H1 (cell line): ENCODE measurements around the gene LPP. TPM values are rescaled to one million over a fixed set of nuclear protein-coding genes. Genes with fewer than 3 reads are reported as not detected.

Experiments
- CTCF ChIA-PET: fragments of 300-600 bp; sonication (Branson Sonifier 250); formaldehyde crosslinking; loops from one replicate; lab custom pipeline; 2021; ENCODE audit not compliant: partially characterized antibody; lab: Charles Lee
- POLR2A ChIA-PET: fragments of 300-600 bp; sonication (Branson Sonifier 250); formaldehyde crosslinking; loops from one replicate; lab custom pipeline; 2021; ENCODE audit warnings: inconsistent platforms; ENCODE audit not compliant: partially characterized antibody; lab: Charles Lee
- DNase-seq, 2 experiments: peaks; one replicate each; pipeline versions ENCODE4 v3.0.0 to v3.0.0-alpha.2; 2010 to 2022; ENCODE audit warnings: low spot score in 2 of 2, low read depth in 1 of 2, mixed read lengths in 1 of 2
- FAIRE-seq: peaks from 2 replicates; lab custom pipeline; 2011; peaks lifted over from hg19 to GRCh38; lab: Jason Lieb, UNC
- H2AFZ ChIP-seq: 2 replicates; pipeline ENCODE4 v1.8.1; 2012; ENCODE audit warnings: low read length, inconsistent platforms
- H2AK5ac ChIP-seq: 2 replicates; pipeline ENCODE4 v1.6.1; 2013; ENCODE audit warnings: low read depth, low read length
- H2BK120ac ChIP-seq: replicated peaks from 2 replicates; pipeline ENCODE3; 2013; ENCODE audit warnings: low read depth, low read length, inconsistent platforms
- H2BK12ac ChIP-seq: 2 replicates; pipeline ENCODE4 v1.6.1; 2013; ENCODE audit warnings: low read depth, low read length
- H2BK15ac ChIP-seq: 2 replicates; pipeline ENCODE4 v1.6.1; 2013; ENCODE audit warnings: low read length
- H2BK20ac ChIP-seq: 2 replicates; pipeline ENCODE4 v1.6.1; 2013; ENCODE audit warnings: low read length
- H2BK5ac ChIP-seq: 2 replicates; pipeline ENCODE4 v1.6.1; 2013; ENCODE audit warnings: low read depth, low read length
- H3K14ac ChIP-seq: 2 replicates; pipeline ENCODE4 v1.6.1; 2013; ENCODE audit warnings: inconsistent platforms; ENCODE audit not compliant: insufficient read length
- H3K18ac ChIP-seq: 2 replicates; pipeline ENCODE4 v1.6.1; 2013; ENCODE audit warnings: low read length; ENCODE audit errors: extremely low read depth
- H3K23ac ChIP-seq: 2 replicates; pipeline ENCODE4 v1.6.1; 2013; ENCODE audit warnings: inconsistent platforms; ENCODE audit not compliant: insufficient read length
- H3K23me2 ChIP-seq: 2 replicates; pipeline ENCODE4 v1.6.1; 2013; ENCODE audit warnings: low read depth, low read length
- H3K27ac ChIP-seq: 2 replicates; pipeline ENCODE4 v1.6.1; 2011; ENCODE audit warnings: low read depth, low read length, inconsistent platforms
- H3K27me3 ChIP-seq, 4 experiments: replicated peaks in 1 of 4; 1 replicate in 1 of 4; 2 replicates in 3 of 4; pipeline versions ENCODE4 v1.6.1 to v1.8.1; 2011 to 2013; ENCODE audit warnings: low read length in 3 of 4, mild to moderate bottlenecking in 3 of 4, inconsistent platforms in 2 of 4, mixed read lengths in 2 of 4, moderate library complexity in 1 of 4; ENCODE audit not compliant: control insufficient read depth in 3 of 4, insufficient read depth in 3 of 4; ENCODE audit errors: extremely low read depth in 1 of 4
- H3K36me3 ChIP-seq, 4 experiments: 2 replicates each; pipeline versions ENCODE4 v1.6.1 to v1.8.1; 2011 to 2013; ENCODE audit warnings: mild to moderate bottlenecking in 4 of 4, low read length in 3 of 4, moderate library complexity in 2 of 4, control low read depth in 1 of 4, inconsistent platforms in 1 of 4; ENCODE audit not compliant: insufficient read depth in 4 of 4, control insufficient read depth in 2 of 4
- H3K4ac ChIP-seq: replicated peaks from 2 replicates; pipeline ENCODE3; 2013; ENCODE audit warnings: low read length, low read depth, mixed read lengths, inconsistent platforms; ENCODE audit not compliant: insufficient read length
- H3K4me1 ChIP-seq, 4 experiments: replicated peaks in 1 of 4; 1 replicate in 1 of 4; 2 replicates in 3 of 4; pipeline versions ENCODE4 v1.6.1 to v1.8.1; 2011 to 2013; ENCODE audit warnings: low read length in 3 of 4, inconsistent platforms in 2 of 4, mixed read lengths in 1 of 4; ENCODE audit not compliant: insufficient read depth in 4 of 4, control insufficient read depth in 3 of 4
- H3K4me2 ChIP-seq, 2 experiments: 2 replicates each; pipeline versions ENCODE4 v1.6.1 to v1.8.1; 2011 to 2013; ENCODE audit warnings: low read depth in 2 of 2, low read length in 2 of 2, control low read depth in 1 of 2, inconsistent platforms in 1 of 2, mild to moderate bottlenecking in 1 of 2; ENCODE audit not compliant: insufficient read depth in 1 of 2
- H3K4me3 ChIP-seq, 4 experiments: fragments of 200-600, 300-600 bp in 1 of 4; sonication (generic), shearing (Covaris generic), sonication (Bioruptor Twin) in 1 of 4; 2 replicates each; pipeline versions ENCODE4 v1.5.1 to v1.8.1; 2011 to 2016; ENCODE audit warnings: low read length in 4 of 4, low read depth in 3 of 4, control low read depth in 2 of 4, inconsistent platforms in 2 of 4, mild to moderate bottlenecking in 2 of 4, mixed read lengths in 1 of 4, moderate library complexity in 1 of 4; ENCODE audit not compliant: insufficient read depth in 2 of 4; ENCODE audit errors: extremely low read depth in 1 of 4
- H3K56ac ChIP-seq: replicated peaks from 2 replicates; pipeline ENCODE3; 2013; ENCODE audit warnings: low read depth, mild to moderate bottlenecking, mixed read lengths, low read length, inconsistent platforms; ENCODE audit not compliant: insufficient read length
- H3K79me1 ChIP-seq: 2 replicates; pipeline ENCODE4 v1.6.1; 2013; ENCODE audit warnings: low read depth, low read length, control low read depth
- H3K79me2 ChIP-seq, 2 experiments: 2 replicates each; pipeline versions ENCODE4 v1.6.1 to v1.8.1; 2012 to 2013; ENCODE audit warnings: low read length in 2 of 2, mild to moderate bottlenecking in 2 of 2, inconsistent platforms in 1 of 2; ENCODE audit not compliant: insufficient read depth in 2 of 2, control insufficient read depth in 1 of 2
- H3K9ac ChIP-seq, 4 experiments: replicated peaks in 1 of 4; 1 replicate in 1 of 4; 2 replicates in 3 of 4; pipeline versions ENCODE4 v1.6.1 to v1.8.1; 2011 to 2013; ENCODE audit warnings: low read depth in 3 of 4, low read length in 3 of 4, control low read depth in 2 of 4, mild to moderate bottlenecking in 2 of 4, moderate library complexity in 2 of 4, inconsistent platforms in 1 of 4; ENCODE audit errors: extremely low read depth in 1 of 4
- H3K9me3 ChIP-seq, 2 experiments: 2 replicates each; pipeline versions ENCODE4 v1.6.1 to v1.8.1; 2012 to 2013; ENCODE audit warnings: mild to moderate bottlenecking in 2 of 2, moderate library complexity in 2 of 2, control low read depth in 1 of 2, inconsistent platforms in 1 of 2, low read depth in 1 of 2, low read length in 1 of 2, mixed read lengths in 1 of 2; ENCODE audit not compliant: insufficient read depth in 2 of 2
- H4K20me1 ChIP-seq, 2 experiments: replicated peaks in 1 of 2; 2 replicates each; pipeline versions ENCODE3 to v1.8.1; 2011 to 2013; ENCODE audit warnings: inconsistent platforms in 2 of 2, low read length in 2 of 2, mild to moderate bottlenecking in 1 of 2; ENCODE audit not compliant: insufficient read depth in 2 of 2, control insufficient read depth in 1 of 2
- H4K5ac ChIP-seq: 2 replicates; pipeline ENCODE4 v1.6.1; 2013; ENCODE audit warnings: low read length, low read depth, mixed read lengths, inconsistent platforms; ENCODE audit not compliant: insufficient read length
- H4K8ac ChIP-seq: 2 replicates; pipeline ENCODE4 v1.8.0; 2013; ENCODE audit warnings: mild to moderate bottlenecking, moderate library complexity, low read length, inconsistent platforms; ENCODE audit not compliant: insufficient read depth; ENCODE audit errors: extremely low read depth
- H4K91ac ChIP-seq: replicated peaks from 2 replicates; pipeline ENCODE3; 2013; ENCODE audit warnings: low read length, mixed read lengths, inconsistent platforms; ENCODE audit not compliant: insufficient read length
- CBX5 ChIP-seq: fragments of 300-800, 300-1000 bp; sonication (generic); IDR thresholded peaks from 2 replicates; pipeline ENCODE4 v1.7.1; 2016; ENCODE audit warnings: antibody characterized with exemption, low read length, low read depth
- EGR1 ChIP-seq: IDR thresholded peaks from 2 replicates; pipeline ENCODE4 v1.6.1; 2011; ENCODE audit warnings: low read depth, low read length, borderline replicate concordance
- EP300 ChIP-seq, 2 experiments: IDR thresholded peaks; 1 replicate in 1 of 2; 2 replicates in 1 of 2; pipeline ENCODE4 v1.6.1; 2011 to 2012; ENCODE audit warnings: low read depth in 2 of 2, low read length in 2 of 2, mild to moderate bottlenecking in 2 of 2, borderline replicate concordance in 1 of 2, inconsistent platforms in 1 of 2, moderate library complexity in 1 of 2
- JUND ChIP-seq: IDR thresholded peaks from 2 replicates; pipeline ENCODE4 v1.6.1; 2011; ENCODE audit warnings: mild to moderate bottlenecking, improper control_type of control experiment, low read length
- KDM4A ChIP-seq: IDR thresholded peaks from one replicate; pipeline ENCODE4 v1.7.1; 2012; ENCODE audit warnings: low read depth, mild to moderate bottlenecking, moderate library complexity, low read length, inconsistent platforms; ENCODE audit not compliant: severe bottlenecking
- MAX ChIP-seq: IDR thresholded peaks from 2 replicates; pipeline ENCODE4 v1.6.1; 2012; ENCODE audit warnings: inconsistent platforms
- POLR2AphosphoS5 ChIP-seq: IDR thresholded peaks from 2 replicates; pipeline ENCODE4 v1.6.1; 2011; ENCODE audit warnings: low read depth, low read length
- SP2 ChIP-seq: IDR thresholded peaks from 2 replicates; pipeline ENCODE4 v1.6.1; 2012; ENCODE audit warnings: mild to moderate bottlenecking, low read length, inconsistent platforms
- SRF ChIP-seq: IDR thresholded peaks from 2 replicates; pipeline ENCODE4 v1.6.1; 2011; ENCODE audit warnings: mild to moderate bottlenecking, low read depth, low read length, moderate library complexity
- SUZ12 ChIP-seq: fragments of 200-600 bp; sonication (generic); IDR thresholded peaks from 2 replicates; pipeline ENCODE4 v1.6.1; 2012; ENCODE audit warnings: mild to moderate bottlenecking, inconsistent platforms, low read length, moderate library complexity, mixed read lengths
- TEAD4 ChIP-seq: IDR thresholded peaks from 2 replicates; pipeline ENCODE4 v1.6.1; 2012; ENCODE audit warnings: low read depth, low read length, inconsistent platforms, mixed read lengths
- WGBS, 2 experiments: shearing (Covaris generic) in 1 of 2; methylation state at CpG; one replicate each; pipeline versions ENCODE4 v1.1.6 to v1.1.7; 2013 to 2015; ENCODE audit warnings: low lambda C conversion rate in 2 of 2, mixed read lengths in 2 of 2, inconsistent platforms in 1 of 2, low coverage in 1 of 2, missing lambda C conversion rate in 1 of 2; ENCODE audit not compliant: insufficient replicate concordance in 2 of 2, insufficient coverage in 1 of 2, insufficient read length in 1 of 2; ENCODE audit errors: extremely low coverage in 1 of 2, missing lambda C conversion rate in 1 of 2; 5-methylcytosine and 5-hydroxymethylcytosine counted together
- polyA plus RNA-seq, 7 experiments: library from polyadenylated mRNA; depleted of rRNA in 3 of 7; stranded (reverse) in 5 of 7; unstranded in 2 of 7; fragments of >200 nt in 5 of 7; fragments of 200-250 nt in 2 of 7; gene quantifications; 1 replicate in 5 of 7; 2 replicates in 1 of 7; 4 replicates in 1 of 7; pipeline versions ENCODE4 v1.2.1 to v1.2.3, GENCODE V29; 2011 to 2013; ENCODE audit warnings: missing spikeins in 2 of 7, mixed read lengths in 2 of 7
- total RNA-seq: library from RNA; stranded (reverse); fragmentation: NEBNext Ultra II Directional; extraction: Animal tissue kit (Norgen Biotek cat#: 25700); gene quantifications from 2 replicates; pipeline ENCODE4 v1.2.1, GENCODE V29; 2021

Gene LPP
- total and polyA plus RNA-seq, 2 of the 8 experiments (the other 6 are each of a cell fraction or from before 2014, with no cell fraction given): 10.0 to 53.3 TPM

GRCh38 chr3:188798556-188799145 is 644.7 kb downstream of the LPP start:
- no peak overlapping the region for H3K9ac ChIP-seq
- FAIRE-seq (no peak), DNase-seq (no peak)
- H4K5ac ChIP-seq: no peak overlapping the region
- no peak overlapping the region for H4K91ac ChIP-seq
- H3K4ac ChIP-seq: no peak overlapping the region
- H2BK15ac ChIP-seq: no peak overlapping the region
- no peak overlapping the region for H4K8ac ChIP-seq
- no peaks in the 10 kb centered on the region for H3K9me3 ChIP-seq
- no peak overlapping the region for H2BK120ac ChIP-seq
- no peak overlapping the region for H2BK5ac ChIP-seq
- CTCF ChIA-PET: interaction anchor here (1.1 to 7.5 kb wide), 6 partner anchors 9 to 1058 kb away, joined by 3 to 36 read pairs (median 4); no protein-coding TSS in a partner anchor
- no peak overlapping the region for H3K56ac ChIP-seq
- H3K4me3 ChIP-seq: no peak overlapping the region
- WGBS, 2 experiments: 89% methylated on average over 5 of the region's 5 CpGs; no CpG with 5 or more reads in 1 of the 2 experiments
- no peak overlapping the region for H2BK20ac ChIP-seq
- no peak overlapping the region for H2BK12ac ChIP-seq
- no peaks in the 10 kb centered on the region for H3K23me2 ChIP-seq
- H3K14ac ChIP-seq: no peak overlapping the region
- no peak overlapping the region for H2AK5ac ChIP-seq
- H3K79me1 ChIP-seq: no peaks in the 10 kb centered on the region
- peaks cover 0 to 3% (median 1%) of the 10 kb centered on the region in 4 experiments; a peak in 2 of 7 replicates for H3K4me1 ChIP-seq
- no peaks in the 10 kb centered on the region for H3K36me3 ChIP-seq
- no peak for TF ChIP-seq EP300 (IDR thresholded peaks at IDR 0.05; ENCODE audit: borderline replicate concordance in 1 of 2, low read depth in 2 of 2, low read length in 2 of 2)
- TF ChIP-seq SP2: no peak
- no peak for TF ChIP-seq KDM4A
- TF ChIP-seq TEAD4: no peak
- TF ChIP-seq POLR2AphosphoS5: no peak
- no peak for TF ChIP-seq SRF
- no peak for TF ChIP-seq EGR1
- no peak for TF ChIP-seq MAX
- no peak for TF ChIP-seq JUND
- no peak for TF ChIP-seq CBX5
- no peak for TF ChIP-seq SUZ12
- TF ChIP-seq, all 59 proteins: peak for 0
- no peaks in the 10 kb centered on the region for H3K27me3 ChIP-seq
- no peak overlapping the region for H3K18ac ChIP-seq
- H3K23ac ChIP-seq: no peak overlapping the region
- no peak overlapping the region for H2AFZ ChIP-seq
- H3K4me2 ChIP-seq: no peak overlapping the region
- no peaks in the 10 kb centered on the region for H4K20me1 ChIP-seq
- no peaks in the 10 kb centered on the region for H3K79me2 ChIP-seq
- POLR2A ChIA-PET: no interaction called here
- H3K27ac ChIP-seq: no peak overlapping the region
